Heart left ventricle (tissue), 16 donors: ENCODE data around the gene CGRRF1. TPM values are rescaled to one million over a fixed set of nuclear protein-coding genes. Genes with fewer than 3 reads are reported as not detected.

Experiments used
- ATAC-seq, 4 donors: fragments of 200-7000 bp; cut with Tn5 transposase; one replicate each; pipeline ENCODE4 v1.9.1; 2020 to 2022; ENCODE audit warnings: moderate library complexity in 4 of 4, mild to moderate bottlenecking in 3 of 4, moderate number of reproducible peaks in 1 of 4
- DNase-seq, 5 donors: peaks; one replicate each; pipeline ENCODE4 v3.0.0-alpha.2; 2020
- H3K27ac ChIP-seq, 12 donors: fragments of 200-600 bp; sonication (generic) in 4 of 12; one replicate each; pipeline versions ENCODE4 v1.5.0 to v1.8.0; 2016 to 2022; ENCODE audit warnings: mild to moderate bottlenecking in 2 of 12
- H3K27me3 ChIP-seq, 9 donors: fragments of 200-600 bp; sonication (generic) in 2 of 9; one replicate each; pipeline versions ENCODE4 v1.5.1 to v1.8.0; 2016 to 2022; ENCODE audit warnings: mild to moderate bottlenecking in 3 of 9
- H3K36me3 ChIP-seq, 9 donors: fragments of 200-600 bp; sonication (generic) in 2 of 9; one replicate each; pipeline versions ENCODE4 v1.5.0 to v1.8.0; 2018 to 2022; ENCODE audit warnings: mild to moderate bottlenecking in 2 of 9
- H3K4me1 ChIP-seq, 12 donors: fragments of 200-600 bp; sonication (generic) in 4 of 12; one replicate each; pipeline versions ENCODE4 v1.5.0 to v1.8.0; 2016 to 2022; ENCODE audit warnings: mild to moderate bottlenecking in 3 of 12
- H3K4me3 ChIP-seq, 12 donors: fragments of 200-600 bp; sonication (generic) in 4 of 12; one replicate each; pipeline versions ENCODE4 v1.5.0 to v1.8.0; 2017 to 2022; ENCODE audit warnings: mild to moderate bottlenecking in 9 of 12, moderate library complexity in 4 of 12
- H3K9me3 ChIP-seq, 12 donors: fragments of 200-600 bp; sonication (generic) in 4 of 12; one replicate each; pipeline versions ENCODE4 v1.5.0 to v1.8.0; 2016 to 2022; ENCODE audit warnings: mild to moderate bottlenecking in 1 of 12
- POLR2A ChIP-seq, 2 donors: fragments of 450-650 bp; IDR thresholded peaks; one replicate each; pipeline ENCODE4 v1.6.1; 2017; ENCODE audit warnings: antibody characterized with exemption in 2 of 2, mild to moderate bottlenecking in 2 of 2, moderate library complexity in 2 of 2
- WGBS, 4 donors: extraction: QIAGEN DNeasy Blood & Tissue Kit in 2 of 4; methylation state at CpG; one replicate each; pipeline versions ENCODE4 v1.1.5 to v1.1.7; 2013 to 2018; 5-methylcytosine and 5-hydroxymethylcytosine counted together
- intact Hi-C, 10 donors: fragments of 100-400 bp; cut with DNase I; formaldehyde crosslinking; loops; one replicate each; pipeline versions ENCODE4 v1.11.1 to v1.14.2; 2022
- polyA plus RNA-seq, 2 donors: library from polyadenylated mRNA; stranded (reverse); fragments of 200-250 nt; gene quantifications; one replicate each; pipeline ENCODE4 v1.2.3, GENCODE V29; 2013
- total RNA-seq, 9 donors: library from RNA; depleted of rRNA in 2 of 9; stranded (reverse); fragments of >200 nt in 2 of 9; fragmentation: NEBNext Ultra II Directional in 3 of 9; extraction: Animal tissue kit (Norgen Biotek cat#: 25700) in 3 of 9; gene quantifications; one replicate each; pipeline versions ENCODE4 v1.1.0 to v1.2.4, GENCODE V29; 2016 to 2023
- TF ChIP-seq, protein P1 (sequence below), 12 donors: fragments of 200-600 bp; sonication (generic) in 4 of 12; IDR thresholded peaks; one replicate each; pipeline versions ENCODE4 v1.5.0 to v1.8.0; 2018 to 2022; ENCODE audit warnings: antibody characterized with exemption in 12 of 12, mild to moderate bottlenecking in 5 of 12
- donor health status: ischemic (EF 13 %, LVEDD 7.1; RV severe dilation, severe dysfunction).
- donor health status: healthy with polysubstance abuse.
- donor health status: DM: no; HTN: yes; CAD: no.
- donor health status: DM: no; HTN: no; CAD: no.
- donor health status: ischemic (EF 25% LVEDD 6.9; RV normal size, moderate dysfunction).
- donor health status: ischemic (EF 25% LVEDD 5.7; RV mildly dilated, moderate dysfunction).
- donor health status: healthy.
- donor health status: DM: yes; HTN: yes; CAD: no.
- donor health status: ischemic (EF 35%, LVEDD 5.7; RV mildly dilated, moderate dysfunction).
- donor health status: nonischemic (EF 11% LVEDD 7.7; RV severe dilation, severe dysfunction).
- donor health status: DM: yes; HTN: yes; CAD: no.
- donor health status: PGD.
- donor health status: ischemic (EF 29% LVEDD 5.4; RV normal size, mild dysfunction).
- donor health status: nonischemic (EF 23%, LVEDD 6.1; RV moderate dilation, normal function).

The CGRRF1 gene
- total and polyA plus RNA-seq, 11 donors: 10.6 to 28.2 (median 16.6) TPM

DNA sequence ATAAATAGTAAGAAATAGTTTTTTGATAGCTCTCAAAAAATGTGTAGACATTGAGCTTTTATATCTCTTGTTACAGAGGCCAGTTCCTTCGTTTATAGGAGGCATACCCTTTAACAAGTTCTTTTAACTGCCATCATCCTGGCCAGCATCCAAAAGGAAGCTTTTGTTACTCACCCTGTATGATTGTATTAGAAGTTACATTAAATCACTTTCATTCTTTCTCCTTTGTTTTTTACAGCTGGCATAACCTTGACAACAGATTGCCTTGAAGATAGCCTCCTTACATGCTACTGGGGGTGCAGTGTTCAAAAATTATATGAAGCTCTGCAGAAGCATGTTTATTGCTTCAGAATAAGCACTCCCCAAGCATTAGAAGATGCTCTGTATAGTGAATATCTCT lies 20.1 kb downstream of the CGRRF1 start:
- 25 to 43% (median 29%) methylated on average over 1 of the region's 1 CpG for WGBS, 4 donors
- TF ChIP-seq, protein P1, sequence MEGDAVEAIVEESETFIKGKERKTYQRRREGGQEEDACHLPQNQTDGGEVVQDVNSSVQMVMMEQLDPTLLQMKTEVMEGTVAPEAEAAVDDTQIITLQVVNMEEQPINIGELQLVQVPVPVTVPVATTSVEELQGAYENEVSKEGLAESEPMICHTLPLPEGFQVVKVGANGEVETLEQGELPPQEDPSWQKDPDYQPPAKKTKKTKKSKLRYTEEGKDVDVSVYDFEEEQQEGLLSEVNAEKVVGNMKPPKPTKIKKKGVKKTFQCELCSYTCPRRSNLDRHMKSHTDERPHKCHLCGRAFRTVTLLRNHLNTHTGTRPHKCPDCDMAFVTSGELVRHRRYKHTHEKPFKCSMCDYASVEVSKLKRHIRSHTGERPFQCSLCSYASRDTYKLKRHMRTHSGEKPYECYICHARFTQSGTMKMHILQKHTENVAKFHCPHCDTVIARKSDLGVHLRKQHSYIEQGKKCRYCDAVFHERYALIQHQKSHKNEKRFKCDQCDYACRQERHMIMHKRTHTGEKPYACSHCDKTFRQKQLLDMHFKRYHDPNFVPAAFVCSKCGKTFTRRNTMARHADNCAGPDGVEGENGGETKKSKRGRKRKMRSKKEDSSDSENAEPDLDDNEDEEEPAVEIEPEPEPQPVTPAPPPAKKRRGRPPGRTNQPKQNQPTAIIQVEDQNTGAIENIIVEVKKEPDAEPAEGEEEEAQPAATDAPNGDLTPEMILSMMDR (IDR thresholded peaks at IDR 0.05): no peak
- TF ChIP-seq POLR2A (IDR thresholded peaks at IDR 0.05): no peak
- no peak for DNase-seq
- Histone ChIP-seq H3K4me3 (no peak overlapping the region), H3K27me3 (no peaks in the 10 kb centered on the region), H3K9me3 (no peaks in the 10 kb centered on the region), H3K27ac (no peak overlapping the region), H3K4me1 (peaks cover 0 to 7% (median 0%) of the 10 kb centered on the region in 12 donors), H3K36me3 (peaks cover 0 to 71% (median 60%) of the 10 kb centered on the region in 9 donors)
- intact Hi-C loops: no loop called here
- no peak for ATAC-seq

DNA sequence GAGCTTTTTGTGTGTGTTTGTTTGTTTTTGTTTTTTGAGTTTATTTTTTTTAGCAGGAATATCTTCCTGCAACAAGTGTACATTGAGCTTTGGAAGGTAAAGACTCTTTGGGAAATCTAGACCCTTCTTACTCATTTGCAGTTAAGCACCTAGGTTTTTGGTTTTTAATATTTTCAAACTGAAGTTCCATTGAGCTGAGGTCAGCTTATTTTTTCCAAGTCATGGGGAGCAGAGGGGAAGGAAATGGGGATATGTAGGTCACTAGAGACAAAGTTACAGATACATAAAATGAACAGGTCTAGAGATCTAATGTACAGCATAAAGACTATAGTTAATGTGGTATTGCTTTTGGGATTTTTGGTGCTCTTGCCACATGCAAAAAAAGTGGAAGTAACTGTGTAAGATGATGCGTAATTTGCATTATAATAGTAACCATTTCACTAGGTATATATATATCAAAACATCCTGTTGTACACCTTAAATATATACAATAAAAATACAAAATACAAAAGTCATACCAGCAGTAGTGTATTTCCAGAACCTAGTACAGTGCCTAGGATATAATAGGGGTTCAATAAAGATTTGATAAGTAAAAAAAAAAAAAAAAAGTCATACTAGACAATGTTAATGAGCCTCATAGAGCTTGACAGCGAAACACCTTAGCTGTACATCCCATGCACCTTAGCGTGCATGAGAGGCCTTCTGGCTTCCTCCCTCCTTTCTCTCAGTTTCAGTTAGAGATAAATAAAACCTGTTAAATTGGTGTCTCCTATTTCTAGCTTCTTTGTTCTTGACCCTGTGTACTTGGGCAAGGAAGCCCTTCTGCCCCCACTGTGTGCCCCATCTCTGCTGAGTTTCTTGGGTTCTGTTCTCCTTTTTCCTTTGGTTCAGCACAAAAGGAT lies 22.7 kb downstream of the CGRRF1 start:
- no peak for DNase-seq
- H3K4me3 ChIP-seq: no peak overlapping the region
- H3K36me3 ChIP-seq: peaks cover 0 to 56% (median 42%) of the 10 kb centered on the region in 9 donors
- no peaks in the 10 kb centered on the region for H3K9me3 ChIP-seq
- no peak for ATAC-seq
- H3K27ac ChIP-seq: no peak overlapping the region
- no peaks in the 10 kb centered on the region for H3K27me3 ChIP-seq
- WGBS, 4 donors: 95 to 98% (median 96%) methylated on average over 3 of the region's 3 CpGs
- H3K4me1 ChIP-seq: peaks cover 0 to 12% (median 2%) of the 10 kb centered on the region in 12 donors
- intact Hi-C loops: no loop called here
- no peak for TF ChIP-seq POLR2A (IDR thresholded peaks at IDR 0.05)
- TF ChIP-seq, protein P1 (IDR thresholded peaks at IDR 0.05): no peak

DNA sequence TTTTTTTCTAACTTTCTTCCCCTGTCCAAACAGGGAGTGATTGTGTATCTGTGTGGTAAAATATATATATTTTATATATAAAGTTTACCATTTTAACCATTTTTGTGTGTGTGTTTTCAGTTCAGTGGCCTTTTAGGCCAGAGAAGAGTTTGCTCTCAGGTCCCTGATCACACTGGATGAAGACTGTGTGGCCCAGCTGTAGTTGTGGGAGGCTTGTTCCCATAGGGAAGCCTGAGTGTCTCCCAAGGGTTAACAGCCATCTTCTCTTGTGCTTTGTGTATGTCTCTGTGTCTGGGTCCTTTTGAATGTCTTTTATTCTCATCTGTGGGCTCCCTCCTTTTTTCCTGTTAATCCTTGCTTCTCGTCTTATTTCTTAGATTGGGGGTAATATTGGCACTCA lies 23.4 kb downstream of the CGRRF1 start:
- WGBS, 4 donors: 85 to 92% (median 90%) methylated on average over 1 of the region's 1 CpG
- H3K9me3 ChIP-seq: no peaks in the 10 kb centered on the region
- TF ChIP-seq, protein P1 (IDR thresholded peaks at IDR 0.05): no peak
- no peak for TF ChIP-seq POLR2A (IDR thresholded peaks at IDR 0.05)
- H3K27me3 ChIP-seq: no peaks in the 10 kb centered on the region
- H3K36me3 ChIP-seq: peaks cover 0 to 56% (median 42%) of the 10 kb centered on the region in 9 donors
- H3K4me3 ChIP-seq: no peak overlapping the region
- H3K27ac ChIP-seq: no peak overlapping the region
- ATAC-seq (no peak), DNase-seq (no peak)
- intact Hi-C loops: no loop called here
- peaks cover 0 to 12% (median 2%) of the 10 kb centered on the region in 12 donors for H3K4me1 ChIP-seq

DNA sequence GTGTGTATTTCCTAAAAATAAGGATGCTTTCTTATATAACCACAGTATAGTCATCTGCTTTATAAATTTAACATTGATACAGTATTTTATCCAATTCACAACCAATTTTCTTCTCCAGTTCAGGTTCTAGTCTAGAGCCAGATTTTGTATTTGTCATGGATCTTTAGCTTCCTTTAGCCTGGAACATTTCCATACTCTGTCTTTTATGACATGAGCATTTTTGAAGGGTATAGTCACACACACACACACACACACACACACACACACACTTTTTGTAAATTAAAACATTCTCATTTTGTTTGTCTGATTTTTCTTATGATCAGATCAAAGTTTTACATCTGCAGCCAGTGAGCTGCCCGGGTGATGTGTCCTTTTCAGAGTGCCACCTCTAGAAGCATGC lies 25.4 kb downstream of the CGRRF1 start:
- H3K36me3 ChIP-seq: peaks cover 0 to 65% (median 50%) of the 10 kb centered on the region in 9 donors

More for the DNA sequence above, 25.4 kb downstream of the CGRRF1 start:
- WGBS, 4 donors: 58 to 86% (median 79%) methylated on average over 1 of the region's 1 CpG
- no peak for ATAC-seq
- no peaks in the 10 kb centered on the region for H3K27me3 ChIP-seq
- intact Hi-C loops: no loop called here
- no peak overlapping the region for H3K4me3 ChIP-seq
- no peaks in the 10 kb centered on the region for H3K9me3 ChIP-seq
- no peak for DNase-seq
- TF ChIP-seq, protein P1 (IDR thresholded peaks at IDR 0.05): no peak
- no peak for TF ChIP-seq POLR2A (IDR thresholded peaks at IDR 0.05)
- H3K4me1 ChIP-seq: peaks cover 0 to 7% (median 0%) of the 10 kb centered on the region in 12 donors
- no peak overlapping the region for H3K27ac ChIP-seq
